B cell (primary cell): ENCODE results near the gene RIPPLY1.

Source experiments
- EZH2 ChIP-seq: IDR thresholded peaks from 2 replicates; pipeline ENCODE4 v1.6.1; 2012; ENCODE audit warnings: borderline replicate concordance, low read depth, mild to moderate bottlenecking, moderate library complexity, low read length; ENCODE audit not compliant: insufficient read depth, poor library complexity, severe bottlenecking
- TF ChIP-seq, protein P1 (sequence below): fragments of 200-600 bp; IDR thresholded peaks from one replicate; pipeline ENCODE4 v1.8.0; 2022; ENCODE audit warnings: antibody characterized with exemption, mild to moderate bottlenecking

DNA sequence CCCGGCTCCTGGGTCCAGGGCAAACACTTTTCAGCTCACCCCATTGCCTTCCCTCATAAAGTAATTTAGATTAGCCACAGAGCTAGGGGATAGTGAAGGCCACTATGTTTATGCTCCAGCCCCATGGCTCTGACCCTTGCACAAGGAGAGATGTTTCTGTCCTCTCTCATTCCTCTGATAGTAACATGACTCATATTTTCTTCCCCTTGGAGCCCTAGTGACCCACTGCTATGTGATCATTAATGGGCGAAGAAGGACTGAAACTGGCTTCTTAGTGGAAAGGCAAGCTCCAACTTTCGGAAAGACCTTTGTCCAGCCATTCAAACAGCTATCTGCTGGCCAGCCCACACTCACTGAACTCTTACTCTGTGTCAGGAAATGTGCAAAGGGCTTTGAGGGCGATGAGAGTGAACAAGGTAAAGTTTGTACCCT is 29.4 kb upstream of the RIPPLY1 start:
- TF ChIP-seq, protein P1, sequence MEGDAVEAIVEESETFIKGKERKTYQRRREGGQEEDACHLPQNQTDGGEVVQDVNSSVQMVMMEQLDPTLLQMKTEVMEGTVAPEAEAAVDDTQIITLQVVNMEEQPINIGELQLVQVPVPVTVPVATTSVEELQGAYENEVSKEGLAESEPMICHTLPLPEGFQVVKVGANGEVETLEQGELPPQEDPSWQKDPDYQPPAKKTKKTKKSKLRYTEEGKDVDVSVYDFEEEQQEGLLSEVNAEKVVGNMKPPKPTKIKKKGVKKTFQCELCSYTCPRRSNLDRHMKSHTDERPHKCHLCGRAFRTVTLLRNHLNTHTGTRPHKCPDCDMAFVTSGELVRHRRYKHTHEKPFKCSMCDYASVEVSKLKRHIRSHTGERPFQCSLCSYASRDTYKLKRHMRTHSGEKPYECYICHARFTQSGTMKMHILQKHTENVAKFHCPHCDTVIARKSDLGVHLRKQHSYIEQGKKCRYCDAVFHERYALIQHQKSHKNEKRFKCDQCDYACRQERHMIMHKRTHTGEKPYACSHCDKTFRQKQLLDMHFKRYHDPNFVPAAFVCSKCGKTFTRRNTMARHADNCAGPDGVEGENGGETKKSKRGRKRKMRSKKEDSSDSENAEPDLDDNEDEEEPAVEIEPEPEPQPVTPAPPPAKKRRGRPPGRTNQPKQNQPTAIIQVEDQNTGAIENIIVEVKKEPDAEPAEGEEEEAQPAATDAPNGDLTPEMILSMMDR, result no peak
- no peak for TF ChIP-seq EZH2
